Activated naive CD4-positive, alpha-beta T cell treated with anti-CD3 and anti-CD28 coated beads for 36 hours (primary cell): ENCODE data around the gene PRR29. TPM values are rescaled to one million over a fixed set of nuclear protein-coding genes. Genes with fewer than 3 reads are reported as not detected.

ENCODE experiments used
- CTCF ChIA-PET: fragments of 350-600 bp; sonication (Branson Sonifier 250); formaldehyde crosslinking; loops from one replicate; lab custom pipeline; 2021; ENCODE audit warnings: antibody characterized with exemption; lab: Charles Lee
- DNase-seq: peaks from one replicate; pipeline ENCODE4 v3.0.0-alpha.2; 2020
- H3K27ac Mint-ChIP-seq: one replicate; pipeline ENCODE4 v1.8.0; 2021; ENCODE audit warnings: mild to moderate bottlenecking, mixed read lengths
- H3K27me3 Mint-ChIP-seq: one replicate; pipeline ENCODE4 v1.8.0; 2021; ENCODE audit warnings: low read depth, mixed read lengths
- H3K36me3 Mint-ChIP-seq: one replicate; pipeline ENCODE4 v1.8.0; 2021; ENCODE audit warnings: low read depth, mixed read lengths
- H3K4me1 Mint-ChIP-seq: one replicate; pipeline ENCODE4 v1.8.0; 2021; ENCODE audit warnings: low read depth, mixed read lengths
- H3K4me3 Mint-ChIP-seq: one replicate; pipeline ENCODE4 v1.8.0; 2021; ENCODE audit warnings: mild to moderate bottlenecking, moderate library complexity, mixed read lengths
- H3K9me3 Mint-ChIP-seq: one replicate; pipeline ENCODE4 v1.8.0; 2021; ENCODE audit warnings: mixed read lengths
- intact Hi-C: fragments of 100-400 bp; cut with micrococcal nuclease; formaldehyde crosslinking; loops from one replicate; pipeline ENCODE4 v1.15.1; 2023
- total RNA-seq, 2 experiments: library from RNA; stranded (reverse); gene quantifications; one replicate each; pipeline ENCODE4 v1.2.3, GENCODE V29; 2021

The PRR29 gene
- total RNA-seq, 2 experiments from 2014 or later, result 0.21 to 0.44 TPM

DNA sequence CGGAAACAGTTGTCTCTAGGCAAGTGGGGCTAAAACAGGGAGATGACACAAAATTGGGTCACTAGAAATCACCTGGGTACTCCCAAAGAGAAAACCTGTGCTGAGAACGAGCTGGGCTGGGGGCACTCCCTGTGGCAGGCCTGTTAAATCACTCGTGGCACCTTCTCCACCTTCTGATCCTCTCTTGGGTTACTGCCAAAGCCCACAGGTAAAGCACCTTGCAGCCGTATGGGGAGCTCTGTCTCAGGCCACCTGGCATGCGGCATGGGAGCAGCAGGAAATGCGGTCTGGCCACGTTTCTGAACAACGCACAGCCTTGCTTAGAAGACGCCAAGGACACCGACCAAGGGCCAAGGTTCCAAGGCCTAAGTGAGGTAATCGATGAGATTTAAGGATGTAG is 43.8 kb downstream of the PRR29 start:
- no peaks in the 10 kb centered on the region for H3K27me3 Mint-ChIP-seq
- DNase-seq, result no peak
- CTCF ChIA-PET, result interaction anchor here (0.7 to 2.3 kb wide), 6 partner anchors 13 to 138 kb away, joined by 3 to 22 read pairs (median 4); no protein-coding TSS in a partner anchor
- H3K36me3 Mint-ChIP-seq, result peaks cover 33% of the 10 kb centered on the region
- no peak overlapping the region for H3K4me3 Mint-ChIP-seq
- H3K27ac Mint-ChIP-seq, result peak overlapping the region; percentile 32
- intact Hi-C loops, result no loop called here
- H3K4me1 Mint-ChIP-seq, result peaks cover 7% of the 10 kb centered on the region
- H3K9me3 Mint-ChIP-seq, result no peaks in the 10 kb centered on the region

DNA sequence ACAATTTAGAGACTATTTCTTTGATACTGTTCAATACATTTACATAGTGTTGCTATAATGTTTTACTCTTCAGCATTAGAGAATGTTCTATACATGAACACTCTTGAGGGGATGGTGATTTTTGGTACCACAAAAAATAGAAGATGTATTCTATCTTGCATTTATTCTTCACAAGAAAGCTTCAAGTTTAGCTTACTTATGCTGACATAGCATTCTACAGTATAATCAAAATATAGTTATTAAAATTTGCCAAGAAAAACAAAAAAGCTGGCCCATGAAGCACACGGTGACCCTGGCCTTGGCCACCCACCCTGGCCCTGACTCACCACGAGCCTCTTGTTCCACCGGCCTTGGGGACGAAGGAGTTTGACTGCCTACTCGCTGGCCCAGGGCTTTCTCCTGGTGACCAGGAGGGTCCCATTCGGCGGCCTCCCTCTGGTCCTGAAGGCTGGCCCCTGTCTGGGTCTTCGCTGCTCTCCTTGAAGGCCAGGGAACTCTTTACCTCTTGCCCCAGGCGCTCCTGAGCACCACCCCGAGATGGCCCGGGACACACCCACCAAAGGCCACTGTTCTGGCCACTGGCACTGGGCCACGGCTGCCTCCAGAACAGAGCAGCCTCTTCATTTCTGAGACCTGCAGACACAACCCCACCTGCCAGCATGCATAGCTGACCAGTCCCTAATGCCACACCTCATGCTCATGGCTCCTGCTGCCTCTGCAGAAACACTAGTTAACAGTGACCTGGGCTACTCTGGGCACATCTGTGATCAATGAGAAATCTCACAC is 44.7 kb downstream of the PRR29 start:
- intact Hi-C loops, result no loop called here

GRCh38 chr17:64045176-64045575 is 47.0 kb downstream of the PRR29 start:
- H3K9me3 Mint-ChIP-seq, result no peaks in the 10 kb centered on the region
- H3K4me1 Mint-ChIP-seq, result peaks cover 12% of the 10 kb centered on the region
- no peak overlapping the region for H3K4me3 Mint-ChIP-seq
- no peak overlapping the region for H3K27ac Mint-ChIP-seq
- DNase-seq, result no peak
- CTCF ChIA-PET, result interaction anchor here (1.7 kb wide), 1 partner anchor 19 kb away, joined by 4 read pairs; no protein-coding TSS in a partner anchor
- H3K36me3 Mint-ChIP-seq, result peaks cover 43% of the 10 kb centered on the region
- H3K27me3 Mint-ChIP-seq, result no peaks in the 10 kb centered on the region
- intact Hi-C loops, result no loop called here

More for the DNA sequence above, 44.7 kb downstream of the PRR29 start:
- Mint-ChIP-seq H3K27ac (no peak overlapping the region), H3K4me3 (no peak overlapping the region), H3K9me3 (no peaks in the 10 kb centered on the region), H3K4me1 (peaks cover 7% of the 10 kb centered on the region), H3K27me3 (no peaks in the 10 kb centered on the region), H3K36me3 (peaks cover 36% of the 10 kb centered on the region)
- CTCF ChIA-PET, result interaction anchor here (0.6 to 2.3 kb wide), 8 partner anchors 14 to 139 kb away, joined by 3 to 22 read pairs (median 4); no protein-coding TSS in a partner anchor
- no peak for DNase-seq

GRCh38 chr17:64048805-64049204 is 50.7 kb downstream of the PRR29 start:
- no peak for DNase-seq
- Mint-ChIP-seq H3K9me3 (no peaks in the 10 kb centered on the region), H3K4me3 (no peak overlapping the region), H3K4me1 (peaks cover 22% of the 10 kb centered on the region), H3K36me3 (peaks cover 60% of the 10 kb centered on the region), H3K27me3 (no peaks in the 10 kb centered on the region), H3K27ac (no peak overlapping the region)
- intact Hi-C loops, result no loop called here
- CTCF ChIA-PET, result interaction anchor here (0.9 to 2.9 kb wide), 6 partner anchors 19 to 166 kb away, joined by 3 to 21 read pairs (median 6); partner anchors contain the start of gene GH1

- Mint-ChIP-seq H3K27ac (peak overlapping the region; percentile 72), H3K36me3 (peaks cover 56% of the 10 kb centered on the region), H3K9me3 (no peaks in the 10 kb centered on the region), H3K4me3 (no peak overlapping the region), H3K4me1 (peaks cover 27% of the 10 kb centered on the region), H3K27me3 (no peaks in the 10 kb centered on the region)
- DNase-seq, result no peak
- intact Hi-C loops, result no loop called here
- CTCF ChIA-PET, result interaction anchor here (1.2 to 2.9 kb wide), 5 partner anchors 13 to 82 kb away, joined by 3 to 21 read pairs (median 10); no protein-coding TSS in a partner anchor
Observed at GRCh38 chr17:64051153-64051552, 53.0 kb downstream of the PRR29 start.

- Mint-ChIP-seq H3K36me3 (peaks cover 44% of the 10 kb centered on the region), H3K4me3 (no peak overlapping the region), H3K9me3 (no peaks in the 10 kb centered on the region), H3K4me1 (peaks cover 35% of the 10 kb centered on the region), H3K27ac (no peak overlapping the region), H3K27me3 (no peaks in the 10 kb centered on the region)
- intact Hi-C loops, result no loop called here
- CTCF ChIA-PET, result interaction anchor here (0.6 to 2.5 kb wide), 5 partner anchors 11 to 95 kb away, joined by 4 to 12 read pairs (median 7); no protein-coding TSS in a partner anchor
- no peak for DNase-seq
Observed at GRCh38 chr17:64053101-64053500, 55.0 kb downstream of the PRR29 start.

Other genes with a start within 250 kb of the PRR29 start
- gene CCDC47, start 224.8 kb upstream of the PRR29 start, total RNA-seq, result 10 to 100 TPM; 40.5 to 42.1 TPM
- 10 to 100 TPM; 91.7 to 92.9 TPM for gene DDX42, start 224.2 kb upstream of the PRR29 start, total RNA-seq
- 100 to 1,000 TPM; 144 to 154 TPM for gene PSMC5, start 170.9 kb upstream of the PRR29 start, total RNA-seq
- gene FTSJ3, start 170.7 kb upstream of the PRR29 start, total RNA-seq, result 10 to 100 TPM; 25.3 to 26.2 TPM
- gene SMARCD2, start 155.7 kb upstream of the PRR29 start, total RNA-seq, result 100 to 1,000 TPM in 1 of 2 experiments, 10 to 100 TPM in 1; 98.5 to 107 TPM
- gene CSH2, start 124.7 kb upstream of the PRR29 start, total RNA-seq, result not detected
- not detected for gene GH2, start 116.4 kb upstream of the PRR29 start, total RNA-seq
- not detected for gene CSH1, start 101.8 kb upstream of the PRR29 start, total RNA-seq
- gene CSHL1, start 87.1 kb upstream of the PRR29 start, total RNA-seq, result not detected
- gene GH1, start 79.5 kb upstream of the PRR29 start, total RNA-seq, result not detected
- gene CD79B, start 66.0 kb upstream of the PRR29 start, total RNA-seq, result 10 to 100 TPM; 24.2 to 24.3 TPM
- gene SCN4A, start 25.4 kb upstream of the PRR29 start, total RNA-seq, result under 1 TPM; 0.10 to 0.47 TPM
- 10 to 100 TPM; 41.6 to 41.9 TPM for gene ICAM2, start 22.3 kb downstream of the PRR29 start, total RNA-seq
- 10 to 100 TPM; 21.9 to 22.0 TPM for gene ERN1, start 131.8 kb downstream of the PRR29 start, total RNA-seq